Esophagus muscularis mucosa (tissue), 4 donors: Measurements from ENCODE around the gene PRMT9. TPM values are rescaled to one million over a fixed set of nuclear protein-coding genes. Genes with fewer than 3 reads are reported as not detected.

Experiments used
- DNase-seq: peaks from one replicate; pipeline ENCODE4 v3.0.0-alpha.2; 2017; ENCODE audit errors: extremely low spot score
- H3K27ac ChIP-seq, 4 donors: fragments of 200-600 bp; sonication (generic); replicated peaks in 1 of 4; 1 replicate in 3 of 4; 2 replicates in 1 of 4; pipeline ENCODE4 v1.5.1; 2016 to 2019; ENCODE audit warnings: mild to moderate bottlenecking in 1 of 4
- H3K27me3 ChIP-seq, 4 donors: fragments of 200-600 bp; sonication (generic); one replicate each; pipeline versions ENCODE4 v1.5.1 to v1.6.0; 2016 to 2019
- H3K36me3 ChIP-seq, 4 donors: fragments of 200-600 bp; sonication (generic); one replicate each; pipeline ENCODE4 v1.5.1; 2016 to 2019
- H3K4me1 ChIP-seq, 4 donors: fragments of 200-600 bp; sonication (generic); one replicate each; pipeline ENCODE4 v1.5.1; 2016 to 2019
- H3K4me3 ChIP-seq, 4 donors: fragments of 200-600 bp; sonication (generic); 1 replicate in 2 of 4; 2 replicates in 2 of 4; pipeline ENCODE4 v1.5.1; 2016 to 2019; ENCODE audit warnings: mild to moderate bottlenecking in 4 of 4, moderate library complexity in 1 of 4
- H3K9me3 ChIP-seq, 4 donors: fragments of 200-600 bp; sonication (generic); 1 replicate in 3 of 4; 2 replicates in 1 of 4; pipeline ENCODE4 v1.5.1; 2016 to 2019
- CTCF ChIP-seq, 3 experiments: fragments of 200-600 bp in 2 of 3; fragments of 450-650 bp in 1 of 3; sonication (generic) in 2 of 3; IDR thresholded peaks; one replicate each; pipeline ENCODE4 v1.5.1; 2017 to 2019; ENCODE audit warnings: antibody characterized with exemption in 3 of 3, mild to moderate bottlenecking in 2 of 3, moderate library complexity in 1 of 3
- EP300 ChIP-seq: sonication (generic); formaldehyde crosslinking; IDR thresholded peaks from one replicate; pipeline ENCODE4 v1.6.1; 2017; ENCODE audit warnings: antibody characterized with exemption
- POLR2A ChIP-seq: fragments of 450-650 bp; IDR thresholded peaks from one replicate; pipeline ENCODE4 v1.6.1; 2017; ENCODE audit warnings: antibody characterized with exemption, moderate library complexity, mild to moderate bottlenecking, low read depth
- POLR2AphosphoS5 ChIP-seq, 2 donors: sonication (generic); formaldehyde crosslinking; IDR thresholded peaks; one replicate each; pipeline ENCODE4 v1.6.1; 2017; ENCODE audit warnings: antibody characterized with exemption in 2 of 2
- WGBS: methylation state at CpG from one replicate; pipeline ENCODE4 v1.1.5; 2018; 5-methylcytosine and 5-hydroxymethylcytosine counted together
- intact Hi-C: fragments of 100-400 bp; cut with DNase I; formaldehyde crosslinking; loops from one replicate; pipeline ENCODE4 v1.15.1; 2023
- total RNA-seq, 4 donors: library from RNA; depleted of rRNA; stranded (reverse); fragments of >200 nt; gene quantifications; one replicate each; pipeline versions ENCODE4 v1.1.0 to v1.2.1, GENCODE V29; 2016

PRMT9 gene
- 1 to 10 TPM; 4.1 to 7.5 (median 6.4) TPM for total RNA-seq

DNA sequence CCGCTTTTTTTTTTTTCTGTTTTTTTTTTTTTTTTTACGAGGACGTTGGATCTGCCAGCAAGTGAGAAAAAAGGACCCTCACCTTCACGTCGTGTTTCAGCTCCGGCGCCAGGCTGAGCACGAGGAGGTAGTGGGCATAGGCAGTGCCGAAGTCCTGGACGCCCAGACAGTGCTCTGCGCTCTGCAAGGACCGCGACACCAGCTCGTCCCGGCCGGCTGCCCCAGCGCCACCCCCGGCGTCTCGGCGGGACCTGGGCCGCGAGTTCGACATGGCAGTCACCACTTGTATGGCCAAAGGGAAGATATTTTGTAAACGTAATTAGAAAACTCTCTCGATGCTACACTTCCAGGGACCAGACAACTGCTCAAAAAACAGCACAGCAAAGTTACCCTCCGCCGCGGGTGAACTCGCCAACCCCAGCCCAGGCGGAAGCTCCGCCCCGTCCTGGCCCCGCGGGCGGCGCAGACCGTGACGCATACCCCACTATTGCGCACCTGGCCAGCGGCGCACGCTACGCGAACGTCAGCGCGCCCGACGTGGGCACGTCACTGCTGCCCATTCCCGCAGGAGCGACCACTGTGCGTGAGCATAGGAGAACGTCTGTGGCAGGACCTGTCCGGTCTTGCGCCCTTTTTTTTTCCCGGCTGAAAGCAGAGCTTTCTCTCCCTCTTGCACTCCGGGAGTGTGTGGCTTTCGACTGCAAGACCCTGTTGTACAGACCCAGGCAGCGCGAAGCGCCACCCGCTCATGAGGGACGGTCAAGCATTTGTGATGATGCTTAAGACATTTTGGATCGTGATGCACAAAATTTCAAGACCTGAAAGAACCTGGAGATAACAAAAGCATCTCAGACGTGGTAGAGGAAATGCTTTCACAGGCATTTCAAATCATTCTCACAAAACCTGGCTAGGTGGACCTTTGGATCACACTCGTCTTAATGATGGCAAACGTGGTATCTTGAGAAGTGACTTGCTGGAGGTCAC lies at the start of gene PRMT9:
TSS of gene PRMT9 (minus strand) at position 447 of the 984 bp plus-strand sequence. CDS start at position 271, 176 bp downstream.
- Histone ChIP-seq H3K36me3 (peaks cover 0 to 9% (median 4%) of the 10 kb centered on the region in 4 donors), H3K4me3 (peak within 1 kb of the TSS; percentile 76 to 82 (median 80)), H3K27ac (peak within 1 kb of the TSS; percentile 87 to 91 (median 88)), H3K9me3 (no peaks in the 10 kb centered on the region), H3K4me1 (peaks cover 3 to 25% (median 19%) of the 10 kb centered on the region in 4 donors), H3K27me3 (no peaks in the 10 kb centered on the region)
- intact Hi-C loops = no loop called here
- TF ChIP-seq POLR2AphosphoS5 (IDR thresholded peaks at IDR 0.05) (peak; percentile 99), CTCF (IDR thresholded peaks at IDR 0.05) (no peak), EP300 (peak; percentile 97), POLR2A (peak; percentile 73)
- DNase-seq = peak; percentile 96
- 1% methylated on average over 35 of the region's 69 CpGs for WGBS

DNA sequence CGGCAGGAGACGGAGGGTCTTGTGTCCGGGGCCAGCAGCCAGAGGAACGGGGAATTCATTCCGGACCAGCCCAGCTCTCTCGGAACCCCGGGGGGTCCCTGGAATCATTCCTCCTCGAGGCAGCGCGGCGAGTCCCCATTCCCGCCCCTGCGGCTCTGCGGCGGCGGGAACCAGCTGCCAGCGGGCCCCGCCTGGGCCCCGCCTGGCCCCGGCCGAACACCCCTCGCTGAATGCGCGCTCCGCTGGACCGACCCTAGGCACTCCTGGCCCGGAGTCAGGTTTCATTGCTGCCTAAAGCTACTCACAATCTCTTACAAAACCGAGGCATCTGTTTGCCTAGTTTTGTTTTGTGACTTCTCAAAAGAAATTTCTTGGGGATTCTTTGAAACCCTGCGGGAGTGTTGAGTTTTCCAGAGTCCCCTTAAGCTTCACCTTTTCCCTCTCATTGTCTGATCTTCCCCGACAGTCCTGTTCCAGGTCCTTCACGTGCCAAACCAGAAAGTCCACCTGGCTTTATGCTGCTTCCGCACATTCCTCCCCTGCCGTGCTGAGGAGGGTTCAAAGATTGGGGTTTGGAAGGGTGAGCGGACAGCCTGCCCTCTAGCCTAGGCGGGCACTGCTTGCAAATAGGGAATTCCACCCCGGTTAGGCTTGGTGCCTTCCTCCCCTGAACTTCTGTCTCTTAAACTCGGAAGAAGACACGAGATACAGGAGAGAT lies 48.7 kb upstream of the PRMT9 start:
- intact Hi-C loops = loop anchor here (5.0 to 10.0 kb wide), 2 partner anchors 82 to 130 kb away; no protein-coding TSS in a partner anchor
- Histone ChIP-seq H3K27me3 (no peaks in the 10 kb centered on the region), H3K4me1 (peaks cover 11 to 40% (median 40%) of the 10 kb centered on the region in 4 donors), H3K36me3 (no peaks in the 10 kb centered on the region), H3K9me3 (no peaks in the 10 kb centered on the region), H3K27ac (peak overlapping the region; percentile 93 to 98 (median 96)), H3K4me3 (peak overlapping the region; percentile 79 to 98 (median 90))
- TF ChIP-seq POLR2AphosphoS5 (IDR thresholded peaks at IDR 0.05) (no peak), EP300 (no peak)
- WGBS = 1% methylated on average over 30 of the region's 38 CpGs
- DNase-seq = no peak

GRCh38 chr4:147731580-147732517 lies 47.9 kb upstream of the PRMT9 start, which contains the start of gene ARHGAP10:
Gene ARHGAP10 (plus strand): TSS chr4:147732088. CDS start chr4:147732302, 214 bp downstream.
- H3K27me3 ChIP-seq = no peaks in the 10 kb centered on the region
- peak within 1 kb of the TSS; percentile 93 to 98 (median 96) for H3K27ac ChIP-seq
- intact Hi-C loops = loop anchor here (5.0 to 10.0 kb wide), 2 partner anchors 83 to 130 kb away; no protein-coding TSS in a partner anchor
- H3K36me3 ChIP-seq = no peaks in the 10 kb centered on the region
- WGBS = under 1% methylated on average over 60 of the region's 106 CpGs
- TF ChIP-seq POLR2A = peak; percentile 40
- TF ChIP-seq EP300 = no peak
- TF ChIP-seq POLR2AphosphoS5 (IDR thresholded peaks at IDR 0.05) = peak; percentile 43 to 70
- TF ChIP-seq CTCF (IDR thresholded peaks at IDR 0.05) = no peak
- DNase-seq = peak; percentile 94
- peaks cover 3 to 32% (median 31%) of the 10 kb centered on the region in 4 donors for H3K4me1 ChIP-seq
- peak within 1 kb of the TSS; percentile 79 to 98 (median 90) for H3K4me3 ChIP-seq
- no peaks in the 10 kb centered on the region for H3K9me3 ChIP-seq

- Histone ChIP-seq H3K4me3 (no peak overlapping the region), H3K4me1 (peaks cover 0 to 17% (median 17%) of the 10 kb centered on the region in 4 donors), H3K9me3 (no peaks in the 10 kb centered on the region), H3K27me3 (no peaks in the 10 kb centered on the region), H3K36me3 (no peaks in the 10 kb centered on the region), H3K27ac (no peak overlapping the region)
- WGBS = 81% methylated on average over 4 of the region's 4 CpGs
- no peak for TF ChIP-seq EP300
- no peak for TF ChIP-seq POLR2AphosphoS5 (IDR thresholded peaks at IDR 0.05)
- TF ChIP-seq POLR2A = no peak
- TF ChIP-seq CTCF (IDR thresholded peaks at IDR 0.05) = no peak
- intact Hi-C loops = loop anchor here (5.0 to 10.0 kb wide), 2 partner anchors 84 to 132 kb away; no protein-coding TSS in a partner anchor
- no peak for DNase-seq
Observed at GRCh38 chr4:147730333-147730732, 46.4 kb upstream of the PRMT9 start.
